ENCODE data around the gene ZNF730. TPM values are rescaled to one million over a fixed set of nuclear protein-coding genes. Genes with fewer than 3 reads are reported as not detected.

ZNF730 gene
- polyA plus RNA-seq, 1 donor (not counting 4 experiments of a cell fraction or from before 2014, with no cell fraction given): 0.08 TPM

DNA sequence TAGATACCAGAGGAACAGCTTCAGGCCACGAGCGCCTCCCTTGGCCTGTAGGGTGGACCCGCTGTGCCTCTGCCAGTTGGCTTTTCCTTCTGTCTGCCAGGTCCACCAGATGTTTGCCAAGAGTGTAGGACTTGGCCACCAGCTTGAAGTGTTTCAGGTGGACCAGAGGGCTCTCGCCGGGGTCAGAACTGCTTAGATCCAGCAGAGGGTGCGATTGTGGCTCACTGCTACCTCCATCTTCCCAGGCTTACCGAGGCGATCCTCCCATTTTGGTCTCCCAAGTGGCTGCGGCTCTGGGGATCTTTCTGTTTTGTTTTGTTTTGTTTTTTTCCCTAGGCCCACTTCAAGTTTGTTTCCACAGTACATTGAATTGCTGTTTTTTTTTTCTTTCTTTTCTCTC lies 23.0 kb upstream of the ZNF730 start:
- H3K9ac ChIP-seq (ENCODE audit: control insufficient read depth, extremely low read depth, insufficient read depth, low read length): no peak overlapping the region
- H2AFZ ChIP-seq (ENCODE audit: control insufficient read depth, low read length): no peak overlapping the region
- DNase-seq (ENCODE audit: low read depth, low spot score) (no peak), FAIRE-seq (no peak)
- peaks cover 5% of the 10 kb centered on the region for H3K9me3 ChIP-seq (ENCODE audit: control insufficient read depth, low read depth, low read length)
- H4K20me1 ChIP-seq (ENCODE audit: control insufficient read depth, extremely low read depth, insufficient read depth, low read length): no peaks in the 10 kb centered on the region
- no peaks in the 10 kb centered on the region for H3K79me2 ChIP-seq (ENCODE audit: control insufficient read depth, insufficient read depth, low read length)
- no peaks in the 10 kb centered on the region for H3K36me3 ChIP-seq (ENCODE audit: control insufficient read depth in 2 of 2, extremely low read depth in 1 of 2, insufficient read depth in 2 of 2, low read length in 2 of 2)
- dilution Hi-C loops (cut with MboI; ENCODE audit: extremely low pct_ligation_motif_present, low sequenced_read_pairs): no loop called here
- H3K4me1 ChIP-seq (ENCODE audit: control insufficient read depth, extremely low read depth, insufficient read depth, low read length): no peaks in the 10 kb centered on the region
- TF ChIP-seq EZH2 (IDR thresholded peaks at IDR 0.05; ENCODE audit: low read length) (no peak), CTCF (optimal IDR thresholded peaks at IDR 0.05 in 1 of 3, IDR thresholded peaks at IDR 0.05 in 1 of 3, conservative IDR thresholded peaks at IDR 0.05 in 1 of 3; ENCODE audit: extremely low read depth in 1 of 3, insufficient read depth in 2 of 3, low read length in 3 of 3) (no peak)
- no peak overlapping the region for H3K4me2 ChIP-seq (ENCODE audit: control insufficient read depth, extremely low read depth, insufficient read depth, low read depth, low read length)
- no peaks in the 10 kb centered on the region for H3K27me3 ChIP-seq (ENCODE audit: control insufficient read depth, extremely low read depth, insufficient read depth, low read length)
- H3K9me1 ChIP-seq (ENCODE audit: control insufficient read depth, extremely low read depth, insufficient read depth, low read length): no peaks in the 10 kb centered on the region
- H3K4me3 ChIP-seq (ENCODE audit: control insufficient read depth in 2 of 3, extremely low read depth in 1 of 3, insufficient read depth in 2 of 3, low read depth in 1 of 3, low read length in 3 of 3): no peak overlapping the region
- no peak overlapping the region for H3K27ac ChIP-seq (ENCODE audit: control insufficient read depth, insufficient read depth, low read length)

DNA sequence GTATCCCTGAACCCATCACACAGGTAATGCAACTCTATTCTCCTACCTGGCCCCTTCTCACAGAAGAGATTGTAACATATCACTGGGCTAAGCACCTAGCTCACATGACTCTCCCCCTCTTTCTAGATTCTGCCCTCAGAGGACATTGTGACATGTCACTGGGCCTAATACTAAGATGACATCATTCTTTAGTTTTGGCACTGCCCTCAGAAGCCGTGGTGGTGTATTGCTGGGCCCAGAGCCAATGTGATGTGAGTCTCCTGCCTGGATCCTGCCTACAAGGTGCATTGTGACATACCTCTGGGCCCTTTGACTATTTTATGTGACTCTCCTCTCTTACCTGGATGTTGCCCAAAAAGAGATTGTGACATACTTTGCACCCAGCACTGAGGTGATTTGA lies 21.4 kb upstream of the ZNF730 start:
- no peaks in the 10 kb centered on the region for H3K79me2 ChIP-seq (ENCODE audit: control insufficient read depth, insufficient read depth, low read length)
- no peaks in the 10 kb centered on the region for H3K27me3 ChIP-seq (ENCODE audit: control insufficient read depth, extremely low read depth, insufficient read depth, low read length)
- no peak overlapping the region for H3K9ac ChIP-seq (ENCODE audit: control insufficient read depth, extremely low read depth, insufficient read depth, low read length)
- DNase-seq (ENCODE audit: low read depth, low spot score) (no peak), FAIRE-seq (no peak)
- H3K9me1 ChIP-seq (ENCODE audit: control insufficient read depth, extremely low read depth, insufficient read depth, low read length): no peaks in the 10 kb centered on the region
- H4K20me1 ChIP-seq (ENCODE audit: control insufficient read depth, extremely low read depth, insufficient read depth, low read length): no peaks in the 10 kb centered on the region
- H3K9me3 ChIP-seq (ENCODE audit: control insufficient read depth, low read depth, low read length): peaks cover 8% of the 10 kb centered on the region
- no peak overlapping the region for H3K4me2 ChIP-seq (ENCODE audit: control insufficient read depth, extremely low read depth, insufficient read depth, low read depth, low read length)
- H2AFZ ChIP-seq (ENCODE audit: control insufficient read depth, low read length): no peak overlapping the region
- no peaks in the 10 kb centered on the region for H3K4me1 ChIP-seq (ENCODE audit: control insufficient read depth, extremely low read depth, insufficient read depth, low read length)
- dilution Hi-C loops (cut with MboI; ENCODE audit: extremely low pct_ligation_motif_present, low sequenced_read_pairs): no loop called here
- H3K36me3 ChIP-seq (ENCODE audit: control insufficient read depth in 2 of 2, extremely low read depth in 1 of 2, insufficient read depth in 2 of 2, low read length in 2 of 2): no peaks in the 10 kb centered on the region
- TF ChIP-seq EZH2 (IDR thresholded peaks at IDR 0.05; ENCODE audit: low read length): no peak
- TF ChIP-seq CTCF (optimal IDR thresholded peaks at IDR 0.05 in 1 of 3, IDR thresholded peaks at IDR 0.05 in 1 of 3, conservative IDR thresholded peaks at IDR 0.05 in 1 of 3; ENCODE audit: extremely low read depth in 1 of 3, insufficient read depth in 2 of 3, low read length in 3 of 3): no peak
- H3K4me3 ChIP-seq (ENCODE audit: control insufficient read depth in 2 of 3, extremely low read depth in 1 of 3, insufficient read depth in 2 of 3, low read depth in 1 of 3, low read length in 3 of 3): no peak overlapping the region
- no peak overlapping the region for H3K27ac ChIP-seq (ENCODE audit: control insufficient read depth, insufficient read depth, low read length)
